Kidney (tissue), 14 donors: ENCODE results near the gene NOM1. TPM values are rescaled to one million over a fixed set of nuclear protein-coding genes. Genes with fewer than 3 reads are reported as not detected.

ENCODE experiments used
- DNase-seq, 5 donors: peaks; one replicate each; pipeline ENCODE4 v3.0.0-alpha.2; 2013 to 2020
- FAIRE-seq: peaks from 2 replicates; lab custom pipeline; 2012; peaks lifted over from hg19 to GRCh38; lab: Jason Lieb, UNC
- H3K27ac ChIP-seq, 2 donors: one replicate each; pipeline ENCODE4 v1.7.0; 2013; ENCODE audit warnings: low read depth in 2 of 2, low read length in 2 of 2, inconsistent platforms in 1 of 2
- H3K27me3 ChIP-seq: one replicate; pipeline ENCODE4 v1.7.1; 2013; ENCODE audit warnings: low read length, inconsistent platforms; ENCODE audit not compliant: control insufficient read depth, insufficient read depth
- H3K36me3 ChIP-seq, 3 donors: one replicate each; pipeline versions ENCODE4 v1.7.0 to v1.7.1; 2013; ENCODE audit warnings: low read length in 3 of 3, control low read depth in 1 of 3, inconsistent platforms in 1 of 3; ENCODE audit not compliant: insufficient read depth in 3 of 3, control insufficient read depth in 2 of 3
- H3K4me1 ChIP-seq, 3 donors: one replicate each; pipeline versions ENCODE4 v1.7.0 to v1.7.1; 2013; ENCODE audit warnings: low read length in 3 of 3, inconsistent platforms in 1 of 3, low read depth in 1 of 3; ENCODE audit not compliant: control insufficient read depth in 2 of 3, insufficient read depth in 2 of 3
- H3K4me3 ChIP-seq, 3 donors: one replicate each; pipeline versions ENCODE4 v1.7.0 to v1.8.1; 2013; ENCODE audit warnings: low read length in 3 of 3, control low read depth in 1 of 3, inconsistent platforms in 1 of 3
- H3K9ac ChIP-seq, 3 donors: one replicate each; pipeline versions ENCODE4 v1.7.0 to v1.7.1; 2013; ENCODE audit warnings: low read length in 3 of 3, control low read depth in 1 of 3, inconsistent platforms in 1 of 3
- H3K9me3 ChIP-seq, 3 donors: one replicate each; pipeline versions ENCODE4 v1.7.0 to v1.7.1; 2013; ENCODE audit warnings: low read length in 3 of 3, control low read depth in 1 of 3, inconsistent platforms in 1 of 3; ENCODE audit not compliant: control insufficient read depth in 2 of 3, insufficient read depth in 1 of 3
- CTCF ChIP-seq: IDR thresholded peaks from 3 replicates; pipeline ENCODE4 v1.5.1; 2012; ENCODE audit warnings: mild to moderate bottlenecking, moderate library complexity, borderline replicate concordance; ENCODE audit not compliant: insufficient read depth; ENCODE audit errors: extremely low read depth
- intact Hi-C: fragments of 100-400 bp; cut with DNase I; formaldehyde crosslinking; loops from one replicate; pipeline ENCODE4 v1.11.1; 2022
- polyA plus RNA-seq: library from polyadenylated mRNA; stranded (reverse); fragments of 350-450 nt; fragmentation: Illumina TruSeq; extraction: RNeasy Lipid Tissue Mini Kit (QIAGEN cat#74804); gene quantifications from one replicate; pipeline ENCODE4 v1.2.3, GENCODE V29; 2014; ENCODE audit warnings: low read depth, low replicate concordance; ENCODE audit not compliant: insufficient read depth
- total RNA-seq: library from RNA; stranded (reverse); fragmentation: NEBNext Ultra II Directional; extraction: Animal tissue kit (Norgen Biotek cat#: 25700); gene quantifications from one replicate; pipeline ENCODE4 v1.2.1, GENCODE V29; 2021
- donor health status: control.
- donor health status: control.
- donor health status: control.
- donor health status: control.
- donor health status: control.
- donor health status: DM: yes; HTN: yes; CAD: no.
- donor health status: Normal renal cell carcinoma (clear cell type).

Gene NOM1
- total and polyA plus RNA-seq, 2 donors from 2014 or later: 5.8 to 17.6 TPM

GRCh38 chr7:157017149-157017548, 67.6 kb downstream of the NOM1 start:
- Histone ChIP-seq H3K4me3 (no peak overlapping the region), H3K4me1 (peaks cover 0 to 4% (median 0%) of the 10 kb centered on the region in 3 donors), H3K27ac (no peak overlapping the region), H3K9ac (no peak overlapping the region), H3K9me3 (no peaks in the 10 kb centered on the region), H3K27me3 (peaks cover 73% of the 10 kb centered on the region), H3K36me3 (no peaks in the 10 kb centered on the region)
- intact Hi-C loops: no loop called here
- no peak for FAIRE-seq
- TF ChIP-seq CTCF: no peak
- peak in 1 of 5 donors; percentile 52 for DNase-seq

GRCh38 chr7:157017603-157018327, 68.3 kb downstream of the NOM1 start:
- FAIRE-seq: no peak
- intact Hi-C loops: no loop called here
- TF ChIP-seq CTCF: no peak

GRCh38 chr7:157018328-157018996, 69.0 kb downstream of the NOM1 start:
- H3K4me1 ChIP-seq: peaks cover 0 to 4% (median 0%) of the 10 kb centered on the region in 3 donors
- FAIRE-seq: no peak

More at GRCh38 chr7:157017603-157018327, 68.3 kb downstream of the NOM1 start:
- Histone ChIP-seq H3K27ac (no peak overlapping the region), H3K4me1 (peaks cover 0 to 4% (median 0%) of the 10 kb centered on the region in 3 donors), H3K9me3 (no peaks in the 10 kb centered on the region), H3K9ac (no peak overlapping the region), H3K4me3 (no peak overlapping the region), H3K27me3 (peaks cover 74% of the 10 kb centered on the region), H3K36me3 (no peaks in the 10 kb centered on the region)
- peak in 1 of 5 donors; percentile 67 for DNase-seq

More at GRCh38 chr7:157018328-157018996, 69.0 kb downstream of the NOM1 start:
- Histone ChIP-seq H3K36me3 (no peaks in the 10 kb centered on the region), H3K27me3 (peaks cover 74% of the 10 kb centered on the region), H3K9me3 (no peaks in the 10 kb centered on the region), H3K9ac (no peak overlapping the region), H3K4me3 (no peak overlapping the region), H3K27ac (no peak overlapping the region)
- DNase-seq: no peak
- intact Hi-C loops: no loop called here
- no peak for TF ChIP-seq CTCF
